A673 (cell line): Measurements from ENCODE around the gene TARS2.

Experiments used
- EZH2 ChIP-seq: fragments of 200-600 bp; sonication (generic); IDR thresholded peaks from 2 replicates; pipeline ENCODE4 v1.6.1; 2017; ENCODE audit warnings: borderline replicate concordance, low read depth, mild to moderate bottlenecking, mixed read lengths, antibody characterized with exemption, low read length; ENCODE audit not compliant: poor library complexity, severe bottlenecking
- TF ChIP-seq, protein P1 (sequence below): fragments of 300-800, 200-600 bp; sonication (generic); conservative IDR thresholded peaks from 2 replicates; pipeline ENCODE4 v1.5.1; 2017; ENCODE audit warnings: low read depth, mild to moderate bottlenecking, antibody characterized with exemption, low read length, moderate library complexity, mixed read lengths

DNA sequence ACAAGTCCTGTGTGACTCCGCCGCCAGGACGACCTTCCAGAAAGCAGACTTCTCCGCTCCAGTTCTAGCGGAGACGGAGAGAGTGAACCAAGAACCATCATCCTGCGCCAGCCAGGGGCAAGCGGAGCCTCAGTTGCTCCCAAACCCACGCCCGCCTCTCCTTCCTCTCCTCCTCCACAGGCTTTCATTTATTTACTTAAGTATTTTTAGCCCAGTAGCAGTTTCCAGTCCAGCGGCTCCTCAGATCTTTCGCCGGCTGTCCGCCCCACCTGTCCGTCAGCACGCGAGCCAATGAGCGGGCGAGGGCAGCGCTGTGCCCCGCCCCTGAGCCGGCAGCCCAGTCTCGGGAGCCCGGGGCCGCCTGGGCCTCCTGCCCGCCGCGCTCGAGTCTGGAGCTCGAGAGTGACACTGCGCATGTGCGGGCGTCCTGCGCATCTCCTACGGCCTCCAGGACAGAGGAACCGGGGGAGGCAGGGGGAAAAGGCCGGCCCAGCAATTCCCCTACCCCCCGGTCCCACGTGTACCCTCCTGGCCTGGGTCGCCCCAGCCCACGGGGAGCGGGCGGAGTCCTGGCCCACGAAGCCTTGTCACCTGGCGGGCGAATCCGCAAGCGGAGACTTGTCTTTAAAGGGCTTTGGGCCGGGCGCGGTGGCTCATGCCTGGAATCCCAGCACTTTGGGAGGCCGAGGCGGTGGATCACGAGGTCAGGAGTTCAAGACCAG is 28.3 kb downstream of the TARS2 start, which contains the start of gene FALEC:
- TF ChIP-seq, protein P1, sequence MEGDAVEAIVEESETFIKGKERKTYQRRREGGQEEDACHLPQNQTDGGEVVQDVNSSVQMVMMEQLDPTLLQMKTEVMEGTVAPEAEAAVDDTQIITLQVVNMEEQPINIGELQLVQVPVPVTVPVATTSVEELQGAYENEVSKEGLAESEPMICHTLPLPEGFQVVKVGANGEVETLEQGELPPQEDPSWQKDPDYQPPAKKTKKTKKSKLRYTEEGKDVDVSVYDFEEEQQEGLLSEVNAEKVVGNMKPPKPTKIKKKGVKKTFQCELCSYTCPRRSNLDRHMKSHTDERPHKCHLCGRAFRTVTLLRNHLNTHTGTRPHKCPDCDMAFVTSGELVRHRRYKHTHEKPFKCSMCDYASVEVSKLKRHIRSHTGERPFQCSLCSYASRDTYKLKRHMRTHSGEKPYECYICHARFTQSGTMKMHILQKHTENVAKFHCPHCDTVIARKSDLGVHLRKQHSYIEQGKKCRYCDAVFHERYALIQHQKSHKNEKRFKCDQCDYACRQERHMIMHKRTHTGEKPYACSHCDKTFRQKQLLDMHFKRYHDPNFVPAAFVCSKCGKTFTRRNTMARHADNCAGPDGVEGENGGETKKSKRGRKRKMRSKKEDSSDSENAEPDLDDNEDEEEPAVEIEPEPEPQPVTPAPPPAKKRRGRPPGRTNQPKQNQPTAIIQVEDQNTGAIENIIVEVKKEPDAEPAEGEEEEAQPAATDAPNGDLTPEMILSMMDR: no peak
- TF ChIP-seq EZH2: no peak
